ENCODE data around the gene NIPA2.

- TF ChIP-seq CTCF (IDR thresholded peaks at IDR 0.05; ENCODE audit: low read length) (no peak), EZH2phosphoT487 (IDR thresholded peaks at IDR 0.05; ENCODE audit: low read length) (no peak), EZH2 (optimal IDR thresholded peaks at IDR 0.05; ENCODE audit: low read depth, low read length) (no peak)
Measured at GRCh38 chr15:22907161-22907950, 68.9 kb downstream of the NIPA2 start.
